CD8-positive, alpha-beta memory T cell (primary cell): Measurements from ENCODE around the gene MRM1. TPM values are rescaled to one million over a fixed set of nuclear protein-coding genes. Genes with fewer than 3 reads are reported as not detected.

Source experiments
- CTCF ChIA-PET: fragments of 350-600 bp; sonication (Branson Sonifier 250); formaldehyde crosslinking; loops from one replicate; lab custom pipeline; 2021; ENCODE audit warnings: antibody characterized with exemption; lab: Charles Lee
- POLR2A ChIA-PET: fragments of 350-600 bp; sonication (Branson Sonifier 250); formaldehyde crosslinking; loops from one replicate; lab custom pipeline; 2021; ENCODE audit warnings: antibody characterized with exemption; lab: Charles Lee
- DNase-seq, 5 donors: peaks; one replicate each; pipeline versions ENCODE4 v3.0.0 to v3.0.0-alpha.2; 2020 to 2022; ENCODE audit warnings: mixed read lengths in 1 of 5
- H3K27ac ChIP-seq: one replicate; pipeline ENCODE4 v1.7.0; 2013; ENCODE audit warnings: low read depth, mild to moderate bottlenecking, low read length, moderate library complexity
- H3K27me3 ChIP-seq: 2 replicates; pipeline ENCODE4 v1.7.0; 2013; ENCODE audit warnings: low read length, mild to moderate bottlenecking; ENCODE audit not compliant: insufficient read depth, poor library complexity, severe bottlenecking
- H3K36me3 ChIP-seq: 2 replicates; pipeline ENCODE4 v1.7.0; 2013; ENCODE audit warnings: mild to moderate bottlenecking, low read length, moderate library complexity; ENCODE audit not compliant: insufficient read depth
- H3K4me1 ChIP-seq: 2 replicates; pipeline ENCODE4 v1.7.0; 2013; ENCODE audit warnings: mild to moderate bottlenecking, low read length, moderate library complexity; ENCODE audit not compliant: insufficient read depth
- H3K4me3 ChIP-seq: 2 replicates; pipeline ENCODE4 v1.7.0; 2013; ENCODE audit warnings: mild to moderate bottlenecking, low read length
- H3K9me3 ChIP-seq: 2 replicates; pipeline ENCODE4 v1.7.0; 2013; ENCODE audit warnings: mild to moderate bottlenecking, low read length
- H3K27ac Mint-ChIP-seq, 8 donors: one replicate each; pipeline ENCODE4 v1.8.0; 2020 to 2021; ENCODE audit warnings: mixed read lengths in 8 of 8, mild to moderate bottlenecking in 6 of 8, inconsistent platforms in 3 of 8, moderate library complexity in 3 of 8
- H3K27me3 Mint-ChIP-seq, 2 donors: one replicate each; pipeline ENCODE4 v1.8.0; 2020 to 2021; ENCODE audit warnings: mixed read lengths in 2 of 2, mild to moderate bottlenecking in 1 of 2, moderate library complexity in 1 of 2
- H3K36me3 Mint-ChIP-seq, 3 donors: one replicate each; pipeline ENCODE4 v1.8.0; 2020 to 2021; ENCODE audit warnings: mixed read lengths in 3 of 3, inconsistent platforms in 1 of 3, mild to moderate bottlenecking in 1 of 3
- H3K4me1 Mint-ChIP-seq, 3 donors: one replicate each; pipeline ENCODE4 v1.8.0; 2020 to 2021; ENCODE audit warnings: mixed read lengths in 3 of 3, inconsistent platforms in 1 of 3, mild to moderate bottlenecking in 1 of 3
- H3K4me3 Mint-ChIP-seq, 7 donors: one replicate each; pipeline ENCODE4 v1.8.0; 2020 to 2021; ENCODE audit warnings: mixed read lengths in 7 of 7, mild to moderate bottlenecking in 6 of 7, moderate library complexity in 4 of 7, inconsistent platforms in 2 of 7
- H3K9me3 Mint-ChIP-seq, 5 donors: one replicate each; pipeline ENCODE4 v1.8.0; 2020 to 2022; ENCODE audit warnings: mixed read lengths in 5 of 5, mild to moderate bottlenecking in 3 of 5, moderate library complexity in 2 of 5, inconsistent platforms in 1 of 5
- polyA plus RNA-seq: library from polyadenylated mRNA; unstranded; fragments of 300-500 nt; fragmentation: Illumina TruSeq; gene quantifications from one replicate; pipeline ENCODE4 v1.2.3, GENCODE V29; 2021
- total RNA-seq, 2 experiments: library from RNA; stranded (reverse); gene quantifications; one replicate each; pipeline ENCODE4 v1.2.3, GENCODE V29; 2021

Gene MRM1
- total and polyA plus RNA-seq, 3 experiments from 2014 or later: 5.3 to 24.9 (median 24.7) TPM

GRCh38 chr17:36647636-36648035, 46.3 kb downstream of the MRM1 start:
- H3K27ac Mint-ChIP-seq: no peak overlapping the region
- Histone ChIP-seq H3K9me3 (no peaks in the 10 kb centered on the region), H3K27me3 (peaks cover 21% of the 10 kb centered on the region), H3K27ac (no peak overlapping the region), H3K36me3 (no peaks in the 10 kb centered on the region), H3K4me3 (no peak overlapping the region), H3K4me1 (peaks cover 5% of the 10 kb centered on the region)
- CTCF ChIA-PET: interaction anchor here (1.3 kb wide), 1 partner anchor 14 kb away, joined by 3 read pairs; no protein-coding TSS in a partner anchor
- H3K9me3 Mint-ChIP-seq: no peaks in the 10 kb centered on the region
- H3K4me3 Mint-ChIP-seq: no peak overlapping the region
- H3K4me1 Mint-ChIP-seq: peaks cover 4 to 5% (median 5%) of the 10 kb centered on the region in 3 donors
- peaks cover 0 to 7% (median 0%) of the 10 kb centered on the region in 3 donors for H3K36me3 Mint-ChIP-seq
- peaks cover 31 to 72% of the 10 kb centered on the region in 2 donors for H3K27me3 Mint-ChIP-seq
- DNase-seq: no peak
- POLR2A ChIA-PET: no interaction called here

DNA sequence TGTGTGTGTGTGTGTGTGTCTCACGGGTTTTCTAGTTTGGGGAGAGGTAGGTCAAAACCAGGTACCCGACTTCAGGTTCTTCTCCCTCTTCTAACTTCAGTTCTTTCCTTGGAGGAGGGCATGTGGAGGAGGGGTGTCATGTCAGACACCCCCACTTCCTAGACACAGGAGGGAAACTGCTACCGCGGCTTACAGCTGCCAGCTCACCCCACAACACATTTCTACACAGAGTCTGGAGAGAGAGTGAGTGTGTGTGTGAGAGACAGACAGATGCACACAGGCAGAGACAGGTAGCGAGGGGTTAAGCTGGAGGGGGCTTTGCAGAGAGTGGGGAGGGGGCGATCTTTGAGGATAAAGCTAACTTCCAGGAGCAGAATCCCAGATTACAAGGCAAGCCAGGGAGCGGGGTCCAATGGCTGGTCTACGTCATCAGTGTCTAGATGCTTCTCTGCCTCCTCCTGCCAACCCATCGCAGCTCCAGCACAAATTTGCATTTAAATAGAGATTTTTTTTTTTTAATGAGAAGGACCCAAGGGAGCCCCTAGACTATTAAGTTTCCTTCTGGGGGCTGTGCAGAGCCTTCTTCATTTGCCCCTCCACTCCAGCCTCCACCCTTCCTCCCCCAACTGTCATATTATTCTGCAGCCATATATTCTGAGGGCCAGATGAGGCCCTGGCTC, 48.9 kb downstream of the MRM1 start:
- CTCF ChIA-PET: no interaction called here

GRCh38 chr17:36653374-36653773, 52.0 kb downstream of the MRM1 start:
- peaks cover 0 to 2% (median 0%) of the 10 kb centered on the region in 3 donors for H3K36me3 Mint-ChIP-seq
- H3K27ac Mint-ChIP-seq: no peak overlapping the region
- H3K27ac ChIP-seq: no peak overlapping the region
- no peak for DNase-seq
- CTCF ChIA-PET: no interaction called here
- no peaks in the 10 kb centered on the region for H3K9me3 Mint-ChIP-seq
- no peaks in the 10 kb centered on the region for H3K4me1 ChIP-seq
- H3K27me3 ChIP-seq: peaks cover 12% of the 10 kb centered on the region
- no peaks in the 10 kb centered on the region for H3K36me3 ChIP-seq
- H3K27me3 Mint-ChIP-seq: peaks cover 32 to 66% of the 10 kb centered on the region in 2 donors
- no peak overlapping the region for H3K4me3 ChIP-seq
- H3K4me3 Mint-ChIP-seq: no peak overlapping the region
- H3K9me3 ChIP-seq: no peaks in the 10 kb centered on the region
- H3K4me1 Mint-ChIP-seq: peaks cover 4 to 12% (median 5%) of the 10 kb centered on the region in 3 donors
- POLR2A ChIA-PET: no interaction called here

More for the DNA sequence above, 48.9 kb downstream of the MRM1 start:
- H3K36me3 Mint-ChIP-seq: peaks cover 0 to 7% (median 0%) of the 10 kb centered on the region in 3 donors
- H3K36me3 ChIP-seq: no peaks in the 10 kb centered on the region
- no peak for DNase-seq
- no peaks in the 10 kb centered on the region for H3K9me3 Mint-ChIP-seq
- H3K4me1 Mint-ChIP-seq: no peaks in the 10 kb centered on the region
- H3K4me1 ChIP-seq: no peaks in the 10 kb centered on the region
- H3K27me3 ChIP-seq: peaks cover 6% of the 10 kb centered on the region
- H3K4me3 ChIP-seq: no peak overlapping the region
- H3K27me3 Mint-ChIP-seq: peaks cover 17 to 63% of the 10 kb centered on the region in 2 donors
- no peak overlapping the region for H3K4me3 Mint-ChIP-seq
- no peak overlapping the region for H3K27ac Mint-ChIP-seq
- no peak overlapping the region for H3K27ac ChIP-seq
- POLR2A ChIA-PET: no interaction called here
- H3K9me3 ChIP-seq: no peaks in the 10 kb centered on the region

GRCh38 chr17:36653856-36654255, 52.5 kb downstream of the MRM1 start:
- DNase-seq: no peak
- no peak overlapping the region for H3K27ac ChIP-seq
- Mint-ChIP-seq H3K9me3 (no peaks in the 10 kb centered on the region), H3K4me3 (no peak overlapping the region), H3K27me3 (peaks cover 37 to 66% of the 10 kb centered on the region in 2 donors), H3K4me1 (peaks cover 4 to 12% (median 5%) of the 10 kb centered on the region in 3 donors), H3K36me3 (peaks cover 0 to 2% (median 0%) of the 10 kb centered on the region in 3 donors), H3K27ac (no peak overlapping the region)
- no peak overlapping the region for H3K4me3 ChIP-seq
- CTCF ChIA-PET: no interaction called here
- peaks cover 12% of the 10 kb centered on the region for H3K27me3 ChIP-seq
- no peaks in the 10 kb centered on the region for H3K36me3 ChIP-seq
- no peaks in the 10 kb centered on the region for H3K9me3 ChIP-seq
- POLR2A ChIA-PET: no interaction called here
- H3K4me1 ChIP-seq: no peaks in the 10 kb centered on the region

- H3K36me3 ChIP-seq: no peaks in the 10 kb centered on the region
- no peak overlapping the region for H3K4me3 ChIP-seq
- no peak overlapping the region for H3K27ac ChIP-seq
- peaks cover 12% of the 10 kb centered on the region for H3K27me3 ChIP-seq
- Mint-ChIP-seq H3K36me3 (peaks cover 0 to 2% (median 0%) of the 10 kb centered on the region in 3 donors), H3K9me3 (no peaks in the 10 kb centered on the region), H3K4me1 (peaks cover 4 to 12% (median 5%) of the 10 kb centered on the region in 3 donors), H3K4me3 (no peak overlapping the region), H3K27me3 (peaks cover 36 to 67% of the 10 kb centered on the region in 2 donors), H3K27ac (no peak overlapping the region)
- CTCF ChIA-PET: no interaction called here
- POLR2A ChIA-PET: no interaction called here
- no peaks in the 10 kb centered on the region for H3K4me1 ChIP-seq
- no peak for DNase-seq
- no peaks in the 10 kb centered on the region for H3K9me3 ChIP-seq
Observed at GRCh38 chr17:36655726-36656125, 54.3 kb downstream of the MRM1 start.

- Mint-ChIP-seq H3K4me3 (peak overlapping the region in 6 of 7 donors; percentile 20 to 80 (median 66)), H3K4me1 (peaks cover 4 to 12% (median 5%) of the 10 kb centered on the region in 3 donors), H3K9me3 (no peaks in the 10 kb centered on the region), H3K36me3 (peaks cover 0 to 2% (median 0%) of the 10 kb centered on the region in 3 donors), H3K27ac (peak overlapping the region in 3 of 8 donors; percentile 29 to 81 (median 42)), H3K27me3 (peaks cover 28 to 64% of the 10 kb centered on the region in 2 donors)
- no peaks in the 10 kb centered on the region for H3K9me3 ChIP-seq
- DNase-seq: no peak
- POLR2A ChIA-PET: no interaction called here
- H3K27me3 ChIP-seq: peaks cover 12% of the 10 kb centered on the region
- no peaks in the 10 kb centered on the region for H3K36me3 ChIP-seq
- H3K4me1 ChIP-seq: no peaks in the 10 kb centered on the region
- CTCF ChIA-PET: no interaction called here
- H3K4me3 ChIP-seq: no peak overlapping the region
- H3K27ac ChIP-seq: no peak overlapping the region
Observed at GRCh38 chr17:36657390-36657762, 56.0 kb downstream of the MRM1 start.

- H3K9me3 ChIP-seq: no peaks in the 10 kb centered on the region
- H3K36me3 ChIP-seq: no peaks in the 10 kb centered on the region
- POLR2A ChIA-PET: no interaction called here
- peaks cover 0 to 2% (median 0%) of the 10 kb centered on the region in 3 donors for H3K36me3 Mint-ChIP-seq
- peaks cover 30 to 63% of the 10 kb centered on the region in 2 donors for H3K27me3 Mint-ChIP-seq
- no peaks in the 10 kb centered on the region for H3K9me3 Mint-ChIP-seq
- no peak overlapping the region for H3K27ac ChIP-seq
- H3K4me1 Mint-ChIP-seq: peaks cover 4 to 12% (median 5%) of the 10 kb centered on the region in 3 donors
- H3K4me3 Mint-ChIP-seq: peak overlapping the region in 6 of 7 donors; percentile 48 to 75 (median 60)
- DNase-seq: no peak
- H3K27me3 ChIP-seq: peaks cover 12% of the 10 kb centered on the region
- H3K4me1 ChIP-seq: no peaks in the 10 kb centered on the region
- no peak overlapping the region for H3K4me3 ChIP-seq
- CTCF ChIA-PET: interaction anchor here (0.7 to 0.8 kb wide), 2 partner anchors 27 to 49 kb away, joined by 3 read pairs; no protein-coding TSS in a partner anchor
- H3K27ac Mint-ChIP-seq: peak overlapping the region in 1 of 8 donors; percentile 42
Observed at GRCh38 chr17:36657763-36658490, 56.5 kb downstream of the MRM1 start.
